SJSA1 (cell line): ENCODE results near the gene SV2B. TPM values are rescaled to one million over a fixed set of nuclear protein-coding genes. Genes with fewer than 3 reads are reported as not detected.

Source experiments
- DNase-seq, 2 experiments: peaks; one replicate each; pipeline ENCODE4 v3.0.0-alpha.2; 2015 to 2020; ENCODE audit warnings: low spot score in 2 of 2, low read depth in 1 of 2
- H3K27ac ChIP-seq: fragments of 250-450 bp; sonication (Bioruptor Pico); 2 replicates; pipeline ENCODE4 v1.5.1; 2020; ENCODE audit warnings: mild to moderate bottlenecking, moderate library complexity
- H3K27me3 ChIP-seq: fragments of 250-450 bp; sonication (Bioruptor Pico); replicated peaks from 2 replicates; pipeline ENCODE4 v1.5.1; 2020; ENCODE audit warnings: mild to moderate bottlenecking, moderate library complexity
- H3K36me3 ChIP-seq: fragments of 250-450 bp; sonication (Bioruptor Pico); 2 replicates; pipeline ENCODE4 v1.5.1; 2020; ENCODE audit warnings: mild to moderate bottlenecking
- H3K4me1 ChIP-seq: fragments of 250-450 bp; sonication (Bioruptor Pico); replicated peaks from 2 replicates; pipeline ENCODE4 v1.6.1; 2021; ENCODE audit warnings: mild to moderate bottlenecking
- H3K4me3 ChIP-seq: fragments of 250-450 bp; sonication (Bioruptor Pico); 2 replicates; pipeline ENCODE4 v1.5.1; 2020; ENCODE audit warnings: mild to moderate bottlenecking
- H3K9me3 ChIP-seq: fragments of 250-450 bp; sonication (Bioruptor Pico); replicated peaks from 2 replicates; pipeline ENCODE4 v1.5.1; 2020; ENCODE audit warnings: mild to moderate bottlenecking
- total RNA-seq: library from RNA; depleted of rRNA; stranded (reverse); fragments of >200 nt; shearing (Covaris generic); gene quantifications from 2 replicates; pipeline ENCODE4 v1.2.3, GENCODE V29; 2014

The SV2B gene
- total RNA-seq, 1 experiment from 2014 or later, result not detected

DNA sequence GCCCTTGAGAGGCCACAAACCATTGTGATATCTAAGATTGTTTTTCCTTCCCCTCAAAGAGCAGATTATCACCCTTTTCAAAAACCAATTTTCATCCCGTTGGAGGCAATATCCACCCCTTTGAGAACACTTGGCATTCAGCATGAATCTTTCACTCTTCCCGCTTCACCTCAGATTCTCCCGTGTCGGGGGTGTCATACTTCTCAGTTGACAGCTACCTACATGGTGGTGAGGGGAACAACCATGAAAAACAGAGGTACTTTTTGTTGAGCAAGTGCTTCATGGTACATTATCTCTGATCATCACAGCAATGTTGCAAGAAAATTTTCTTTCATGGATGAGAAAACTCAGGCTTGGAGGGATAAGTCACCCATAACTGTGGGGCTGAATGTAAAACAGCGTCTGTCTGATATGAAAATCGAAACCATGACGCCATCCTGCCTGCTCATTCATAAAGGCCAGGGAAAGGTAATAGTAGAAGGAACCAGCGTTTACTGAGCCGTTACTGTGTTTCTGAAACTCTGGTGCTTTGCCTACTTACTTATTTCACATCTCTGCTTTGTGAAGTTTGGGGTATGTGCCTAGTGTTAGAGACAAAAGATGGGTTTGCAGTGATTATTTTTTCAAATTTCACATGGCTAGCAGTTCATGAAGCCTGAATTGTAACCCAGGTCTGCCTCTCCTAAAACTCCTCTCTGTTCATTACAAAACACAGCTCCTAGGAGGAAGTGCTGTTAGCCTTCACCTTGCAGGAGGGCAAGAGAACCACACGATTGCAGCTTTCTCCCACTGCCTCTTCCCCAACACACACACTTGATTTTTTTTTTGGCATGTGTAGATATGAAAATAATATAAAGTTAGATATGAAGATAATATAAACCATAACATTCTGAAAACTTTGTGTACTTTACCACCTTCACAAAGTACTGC lies 35.4 kb downstream of the SV2B start:
- Histone ChIP-seq H3K36me3 (no peaks in the 10 kb centered on the region), H3K27ac (no peak overlapping the region), H3K4me1 (no peaks in the 10 kb centered on the region), H3K27me3 (no peaks in the 10 kb centered on the region), H3K4me3 (no peak overlapping the region), H3K9me3 (no peaks in the 10 kb centered on the region)
- DNase-seq, result no peak

- DNase-seq, result no peak
- H3K27ac ChIP-seq, result no peak overlapping the region
- H3K9me3 ChIP-seq, result no peaks in the 10 kb centered on the region
- H3K36me3 ChIP-seq, result no peaks in the 10 kb centered on the region
- H3K27me3 ChIP-seq, result no peaks in the 10 kb centered on the region
- no peak overlapping the region for H3K4me3 ChIP-seq
- H3K4me1 ChIP-seq, result no peaks in the 10 kb centered on the region
Observed at GRCh38 chr15:91136386-91136923, 36.4 kb downstream of the SV2B start.

- Histone ChIP-seq H3K9me3 (no peaks in the 10 kb centered on the region), H3K27ac (no peak overlapping the region), H3K4me3 (no peak overlapping the region), H3K4me1 (no peaks in the 10 kb centered on the region), H3K36me3 (no peaks in the 10 kb centered on the region), H3K27me3 (0 out of 2 replicates have a peak, but pooled peaks cover 3% of the 10 kb centered on the region)
- no peak for DNase-seq
Observed at GRCh38 chr15:91140601-91141000, 40.5 kb downstream of the SV2B start.

DNA sequence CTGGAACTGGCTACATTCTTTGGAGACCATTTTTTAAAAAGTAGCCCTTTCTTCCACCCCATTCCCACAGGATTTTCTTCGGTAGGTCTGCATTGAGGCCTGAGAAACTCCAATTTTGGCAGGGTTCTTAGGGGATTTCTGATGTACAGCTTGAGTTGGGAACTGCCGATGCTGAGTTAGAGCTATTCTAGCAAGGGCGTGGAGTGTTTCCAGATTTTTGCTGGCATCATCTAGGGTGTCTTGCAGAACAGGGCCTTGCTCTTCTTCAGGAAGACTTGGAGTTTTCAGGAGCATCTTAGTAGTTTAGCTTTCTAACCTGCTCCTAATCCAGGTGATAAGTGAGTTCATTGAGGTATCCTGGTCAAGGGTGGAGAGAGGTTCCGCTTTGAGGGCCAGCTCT lies 41.0 kb downstream of the SV2B start:
- no peak overlapping the region for H3K27ac ChIP-seq
- H3K36me3 ChIP-seq, result no peaks in the 10 kb centered on the region
- H3K4me1 ChIP-seq, result no peaks in the 10 kb centered on the region
- no peak overlapping the region for H3K4me3 ChIP-seq
- no peak for DNase-seq
- H3K27me3 ChIP-seq, result 0 out of 2 replicates have a peak, but pooled peaks cover 3% of the 10 kb centered on the region
- no peaks in the 10 kb centered on the region for H3K9me3 ChIP-seq

DNA sequence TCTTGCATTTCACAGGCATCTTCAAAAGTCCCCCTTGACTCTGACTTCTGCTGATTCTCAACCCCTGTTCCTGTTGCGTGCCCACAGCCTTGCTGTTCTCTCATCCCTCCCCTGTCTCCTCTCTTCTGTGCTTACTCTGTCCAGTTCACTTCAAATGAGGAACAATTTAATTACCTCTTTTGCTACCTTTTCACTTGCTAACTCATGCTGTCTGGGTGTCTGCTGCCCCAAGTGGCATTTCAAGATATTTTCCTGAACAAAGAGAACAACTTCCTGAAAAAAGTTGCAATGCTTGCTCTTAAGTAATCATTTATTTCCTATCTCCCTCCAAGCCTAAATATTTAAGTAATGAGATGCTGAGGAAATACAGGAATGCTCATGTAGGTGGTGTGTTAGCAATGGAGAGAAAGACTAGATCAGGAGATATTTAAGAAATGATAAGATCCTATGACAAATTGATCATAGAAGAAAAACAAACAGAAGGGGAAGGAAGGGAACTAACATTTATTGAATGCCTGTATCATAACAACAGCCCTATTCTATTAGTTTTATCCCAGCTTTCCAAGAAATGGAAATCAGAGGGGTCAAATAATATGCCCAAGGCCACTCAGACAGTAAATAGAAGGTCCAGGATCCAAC lies 42.2 kb downstream of the SV2B start:
- Histone ChIP-seq H3K27me3 (0 out of 2 replicates have a peak, but pooled peaks cover 3% of the 10 kb centered on the region), H3K9me3 (no peaks in the 10 kb centered on the region), H3K4me3 (no peak overlapping the region), H3K36me3 (no peaks in the 10 kb centered on the region), H3K27ac (no peak overlapping the region), H3K4me1 (no peaks in the 10 kb centered on the region)
- no peak for DNase-seq

DNA sequence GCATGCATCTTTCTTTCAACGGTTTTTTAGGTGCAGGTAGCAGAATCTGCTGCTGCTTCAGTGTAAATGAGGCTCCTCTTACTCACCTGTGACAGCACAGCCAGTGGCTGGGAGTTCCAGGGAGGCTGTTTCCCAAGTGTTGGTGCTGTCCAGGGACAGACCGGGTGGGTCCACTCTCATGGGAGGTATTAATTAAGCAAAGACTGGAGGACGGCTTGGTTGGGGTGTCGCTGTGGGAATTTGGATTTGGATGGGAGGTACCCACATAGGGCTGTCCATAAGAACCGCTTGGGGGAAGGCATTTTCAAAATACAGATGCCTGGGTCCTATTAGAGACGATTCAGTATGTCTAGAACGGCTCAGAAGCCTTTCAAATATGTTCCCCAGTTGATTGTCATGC lies 42.9 kb downstream of the SV2B start:
- no peaks in the 10 kb centered on the region for H3K9me3 ChIP-seq
- 0 out of 2 replicates have a peak, but pooled peaks cover 3% of the 10 kb centered on the region for H3K27me3 ChIP-seq
- H3K27ac ChIP-seq, result no peak overlapping the region
- no peak for DNase-seq
- no peaks in the 10 kb centered on the region for H3K4me1 ChIP-seq
- H3K36me3 ChIP-seq, result no peaks in the 10 kb centered on the region
- H3K4me3 ChIP-seq, result no peak overlapping the region

DNA sequence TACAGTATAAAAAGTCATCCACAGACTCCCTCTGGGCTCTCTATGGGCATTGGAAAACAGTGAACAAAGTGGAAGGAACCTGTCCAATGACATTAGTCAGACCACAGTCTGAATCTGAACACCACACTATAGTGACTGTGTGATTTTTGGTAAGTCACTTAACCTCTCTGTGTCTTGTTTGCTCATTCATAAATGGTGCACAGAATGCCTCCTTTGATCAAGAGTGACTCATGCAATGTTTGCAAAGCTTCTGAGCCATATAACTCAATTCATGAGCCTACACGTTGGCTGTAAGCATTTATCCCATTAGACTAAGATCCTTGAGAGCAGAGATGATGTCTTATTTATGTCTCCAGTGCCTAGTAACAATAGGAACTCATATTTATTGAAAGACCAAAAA lies 46.7 kb downstream of the SV2B start:
- Histone ChIP-seq H3K27me3 (0 out of 2 replicates have a peak, but pooled peaks cover 3% of the 10 kb centered on the region), H3K4me1 (no peaks in the 10 kb centered on the region), H3K9me3 (no peaks in the 10 kb centered on the region), H3K36me3 (no peaks in the 10 kb centered on the region), H3K4me3 (no peak overlapping the region), H3K27ac (no peak overlapping the region)
- DNase-seq, result no peak

GRCh38 chr15:91148243-91148642 lies 48.2 kb downstream of the SV2B start:
- no peak for DNase-seq
- 0 out of 2 replicates have a peak, but pooled peaks cover 3% of the 10 kb centered on the region for H3K27me3 ChIP-seq
- H3K36me3 ChIP-seq, result no peaks in the 10 kb centered on the region

GRCh38 chr15:91150502-91151160 lies 50.6 kb downstream of the SV2B start:
- no peak overlapping the region for H3K4me3 ChIP-seq
- H3K9me3 ChIP-seq, result no peaks in the 10 kb centered on the region
- no peaks in the 10 kb centered on the region for H3K36me3 ChIP-seq
- H3K27ac ChIP-seq, result no peak overlapping the region
- no peaks in the 10 kb centered on the region for H3K4me1 ChIP-seq
- H3K27me3 ChIP-seq, result no peaks in the 10 kb centered on the region
- DNase-seq, result no peak

More at GRCh38 chr15:91148243-91148642, 48.2 kb downstream of the SV2B start:
- Histone ChIP-seq H3K4me3 (no peak overlapping the region), H3K4me1 (no peaks in the 10 kb centered on the region), H3K27ac (no peak overlapping the region), H3K9me3 (no peaks in the 10 kb centered on the region)

GRCh38 chr15:91151781-91152563 lies 51.9 kb downstream of the SV2B start:
- no peaks in the 10 kb centered on the region for H3K9me3 ChIP-seq
- H3K4me3 ChIP-seq, result no peak overlapping the region
- H3K4me1 ChIP-seq, result no peaks in the 10 kb centered on the region
- no peaks in the 10 kb centered on the region for H3K27me3 ChIP-seq
- no peaks in the 10 kb centered on the region for H3K36me3 ChIP-seq
- no peak for DNase-seq
- H3K27ac ChIP-seq, result no peak overlapping the region

- Histone ChIP-seq H3K4me3 (no peak overlapping the region), H3K27ac (no peak overlapping the region), H3K36me3 (no peaks in the 10 kb centered on the region), H3K9me3 (no peaks in the 10 kb centered on the region), H3K27me3 (no peaks in the 10 kb centered on the region), H3K4me1 (no peaks in the 10 kb centered on the region)
- no peak for DNase-seq
Observed at GRCh38 chr15:91152896-91153581, 53.0 kb downstream of the SV2B start.

DNA sequence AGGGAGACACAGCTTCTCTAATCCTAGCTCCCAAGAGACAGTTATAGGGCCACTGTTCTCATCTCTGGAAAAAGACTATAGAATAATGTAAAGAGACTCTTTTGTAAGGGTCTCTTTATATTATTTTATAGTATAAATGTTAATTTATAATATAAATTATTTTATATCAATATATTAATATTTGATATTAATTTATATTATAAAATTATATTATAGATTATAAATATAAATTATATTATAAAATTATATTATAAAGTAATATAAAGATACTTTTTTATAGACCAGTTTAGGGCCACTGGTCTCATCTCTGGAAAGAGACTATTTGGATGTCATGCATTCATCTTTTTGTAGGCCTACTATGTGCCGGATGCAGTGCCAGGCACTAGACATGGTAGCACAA lies 53.9 kb downstream of the SV2B start:
- H3K4me1 ChIP-seq, result no peaks in the 10 kb centered on the region
- H3K27ac ChIP-seq, result no peak overlapping the region
- no peak overlapping the region for H3K4me3 ChIP-seq
- DNase-seq, result no peak
- H3K27me3 ChIP-seq, result no peaks in the 10 kb centered on the region
- no peaks in the 10 kb centered on the region for H3K36me3 ChIP-seq
- H3K9me3 ChIP-seq, result no peaks in the 10 kb centered on the region
